ENCODE data around the gene APBA1.

The APBA1 gene

DNA sequence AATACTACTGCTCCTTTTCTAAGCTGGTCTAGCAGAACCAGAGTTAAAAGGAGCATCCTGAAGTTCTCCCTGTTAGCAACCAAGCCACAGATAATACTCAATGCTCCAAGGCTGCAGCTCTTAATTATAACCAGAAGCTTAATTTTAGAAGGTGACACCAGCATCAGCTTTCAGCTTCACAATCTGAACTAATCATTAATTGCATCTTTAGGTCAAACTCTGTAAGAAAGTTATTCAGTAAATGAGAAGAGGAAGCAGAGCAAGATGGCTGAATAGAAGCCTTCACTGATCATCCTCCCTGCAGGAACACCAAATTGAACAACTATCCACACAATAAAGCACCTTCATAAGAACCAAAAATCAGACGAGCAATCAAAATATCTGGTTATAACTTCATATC lies 38.5 kb downstream of the APBA1 start:
- Histone ChIP-seq H3K9me3 (ENCODE audit: control insufficient read depth, insufficient read depth, low read length) (no peaks in the 10 kb centered on the region), H3K4me2 (ENCODE audit: low read length) (no peak overlapping the region), H3K9me2 (replicated peaks; ENCODE audit: control insufficient read depth, low read length) (no peaks in the 10 kb centered on the region), H3K36me3 (ENCODE audit: control insufficient read depth, low read length) (no peaks in the 10 kb centered on the region), H3K27ac (ENCODE audit: low read depth, low read length) (no peak overlapping the region), H4K20me1 (ENCODE audit: control insufficient read depth, insufficient read depth, low read depth, low read length) (no peaks in the 10 kb centered on the region), H3K4me1 (ENCODE audit: control insufficient read depth, low read length) (no peaks in the 10 kb centered on the region), H3F3A (ENCODE audit: control insufficient read depth, insufficient read depth) (no peaks in the 10 kb centered on the region), H3K4me3 (ENCODE audit: low read length) (no peak overlapping the region), H3K27me3 (ENCODE audit: control insufficient read depth, low read length) (no peaks in the 10 kb centered on the region), H3K79me2 (ENCODE audit: control insufficient read depth, low read length) (no peaks in the 10 kb centered on the region)
- no peak for TF ChIP-seq EZH2phosphoT487 (IDR thresholded peaks at IDR 0.05; ENCODE audit: borderline replicate concordance, low read length)
- TF ChIP-seq, protein P1, sequence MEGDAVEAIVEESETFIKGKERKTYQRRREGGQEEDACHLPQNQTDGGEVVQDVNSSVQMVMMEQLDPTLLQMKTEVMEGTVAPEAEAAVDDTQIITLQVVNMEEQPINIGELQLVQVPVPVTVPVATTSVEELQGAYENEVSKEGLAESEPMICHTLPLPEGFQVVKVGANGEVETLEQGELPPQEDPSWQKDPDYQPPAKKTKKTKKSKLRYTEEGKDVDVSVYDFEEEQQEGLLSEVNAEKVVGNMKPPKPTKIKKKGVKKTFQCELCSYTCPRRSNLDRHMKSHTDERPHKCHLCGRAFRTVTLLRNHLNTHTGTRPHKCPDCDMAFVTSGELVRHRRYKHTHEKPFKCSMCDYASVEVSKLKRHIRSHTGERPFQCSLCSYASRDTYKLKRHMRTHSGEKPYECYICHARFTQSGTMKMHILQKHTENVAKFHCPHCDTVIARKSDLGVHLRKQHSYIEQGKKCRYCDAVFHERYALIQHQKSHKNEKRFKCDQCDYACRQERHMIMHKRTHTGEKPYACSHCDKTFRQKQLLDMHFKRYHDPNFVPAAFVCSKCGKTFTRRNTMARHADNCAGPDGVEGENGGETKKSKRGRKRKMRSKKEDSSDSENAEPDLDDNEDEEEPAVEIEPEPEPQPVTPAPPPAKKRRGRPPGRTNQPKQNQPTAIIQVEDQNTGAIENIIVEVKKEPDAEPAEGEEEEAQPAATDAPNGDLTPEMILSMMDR (IDR thresholded peaks at IDR 0.05; ENCODE audit: low read depth, low read length, poor library complexity, severe bottlenecking), result no peak

DNA sequence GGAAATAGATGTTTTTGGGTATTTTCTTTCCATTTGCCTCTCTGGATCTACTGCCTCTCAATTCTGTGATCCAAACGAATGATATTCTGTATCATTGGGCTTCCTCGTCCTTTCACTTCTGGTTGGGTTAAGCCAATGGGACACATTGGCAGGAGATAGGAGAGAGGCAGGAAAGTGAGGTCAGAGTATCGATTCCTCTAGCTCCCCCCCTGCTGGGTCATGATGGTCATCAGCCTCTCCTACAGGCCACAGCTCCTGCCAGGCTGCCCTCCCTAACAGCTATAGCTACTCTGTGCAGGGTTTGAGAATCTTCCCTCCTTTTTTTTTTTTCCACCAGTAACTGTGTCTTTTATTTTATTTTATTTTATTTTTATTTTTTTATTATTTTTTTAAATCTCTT lies 39.4 kb downstream of the APBA1 start:
- Histone ChIP-seq H4K20me1 (ENCODE audit: control insufficient read depth, insufficient read depth, low read depth, low read length) (no peaks in the 10 kb centered on the region), H3K9me3 (ENCODE audit: control insufficient read depth, insufficient read depth, low read length) (no peaks in the 10 kb centered on the region), H3K27ac (ENCODE audit: low read depth, low read length) (no peak overlapping the region), H3K9me2 (replicated peaks; ENCODE audit: control insufficient read depth, low read length) (no peaks in the 10 kb centered on the region), H3K27me3 (ENCODE audit: control insufficient read depth, low read length) (no peaks in the 10 kb centered on the region), H3K36me3 (ENCODE audit: control insufficient read depth, low read length) (no peaks in the 10 kb centered on the region), H3F3A (ENCODE audit: control insufficient read depth, insufficient read depth) (no peaks in the 10 kb centered on the region), H3K4me1 (ENCODE audit: control insufficient read depth, low read length) (no peaks in the 10 kb centered on the region), H3K79me2 (ENCODE audit: control insufficient read depth, low read length) (no peaks in the 10 kb centered on the region), H3K4me3 (ENCODE audit: low read length) (no peak overlapping the region), H3K4me2 (ENCODE audit: low read length) (no peak overlapping the region)
- TF ChIP-seq EZH2phosphoT487 (IDR thresholded peaks at IDR 0.05; ENCODE audit: borderline replicate concordance, low read length), result no peak

DNA sequence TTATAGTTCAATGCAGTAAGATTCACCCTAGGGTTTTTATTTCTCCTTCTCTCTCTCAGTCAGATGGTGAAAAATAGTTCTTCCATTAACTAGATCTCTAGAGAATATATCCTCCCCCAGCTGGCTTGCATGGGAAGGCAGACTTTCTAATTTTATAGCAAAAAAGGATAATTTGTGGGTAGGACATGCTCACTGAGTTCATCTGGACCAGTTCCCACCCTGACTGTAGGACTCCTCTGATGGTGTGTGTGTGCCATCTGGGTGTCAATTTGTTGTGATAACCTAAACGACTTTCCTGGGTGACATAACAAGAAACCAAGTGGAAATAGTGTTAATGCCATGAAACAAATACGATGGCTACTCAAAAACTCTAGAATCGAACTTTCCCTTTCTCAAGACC lies 44.9 kb downstream of the APBA1 start:
- no peaks in the 10 kb centered on the region for H3K79me2 ChIP-seq (ENCODE audit: control insufficient read depth, low read length)
- H3K36me3 ChIP-seq (ENCODE audit: control insufficient read depth, low read length), result no peaks in the 10 kb centered on the region
- H3K9me2 ChIP-seq (replicated peaks; ENCODE audit: control insufficient read depth, low read length), result no peaks in the 10 kb centered on the region
- no peak for TF ChIP-seq EZH2phosphoT487 (IDR thresholded peaks at IDR 0.05; ENCODE audit: borderline replicate concordance, low read length)
- TF ChIP-seq, protein P1 (IDR thresholded peaks at IDR 0.05; ENCODE audit: low read depth, low read length, poor library complexity, severe bottlenecking), result no peak
- no peaks in the 10 kb centered on the region for H3K4me1 ChIP-seq (ENCODE audit: control insufficient read depth, low read length)
- no peak overlapping the region for H3K4me2 ChIP-seq (ENCODE audit: low read length)
- no peaks in the 10 kb centered on the region for H3K27me3 ChIP-seq (ENCODE audit: control insufficient read depth, low read length)
- H3K4me3 ChIP-seq (ENCODE audit: low read length), result no peak overlapping the region
- no peak overlapping the region for H3K27ac ChIP-seq (ENCODE audit: low read depth, low read length)
- no peaks in the 10 kb centered on the region for H3F3A ChIP-seq (ENCODE audit: control insufficient read depth, insufficient read depth)
- H3K9me3 ChIP-seq (ENCODE audit: control insufficient read depth, insufficient read depth, low read length), result no peaks in the 10 kb centered on the region
- no peaks in the 10 kb centered on the region for H4K20me1 ChIP-seq (ENCODE audit: control insufficient read depth, insufficient read depth, low read depth, low read length)

DNA sequence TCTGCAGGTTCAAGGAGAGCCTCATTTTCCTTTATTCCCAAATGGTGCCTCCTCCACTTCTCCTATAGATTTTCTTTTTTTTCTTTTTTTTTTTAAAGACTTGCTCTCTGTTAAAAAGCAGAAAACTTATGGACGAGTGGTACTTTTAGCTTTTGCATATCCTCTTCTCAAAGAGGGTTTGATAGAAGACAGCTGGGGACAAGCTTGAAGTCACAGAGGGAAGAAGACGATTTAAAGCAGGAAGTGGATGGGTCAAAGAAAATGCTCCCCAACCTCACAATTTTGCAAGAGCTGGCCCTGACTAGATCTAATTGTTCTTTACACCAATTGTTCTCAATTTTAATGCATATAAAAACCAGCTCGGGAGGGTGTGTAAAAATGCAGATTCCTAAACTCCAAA lies 48.9 kb downstream of the APBA1 start:
- H3K4me1 ChIP-seq (ENCODE audit: control insufficient read depth, low read length), result no peaks in the 10 kb centered on the region
- no peaks in the 10 kb centered on the region for H3K36me3 ChIP-seq (ENCODE audit: control insufficient read depth, low read length)
- H3K9me3 ChIP-seq (ENCODE audit: control insufficient read depth, insufficient read depth, low read length), result no peaks in the 10 kb centered on the region
- no peak overlapping the region for H3K27ac ChIP-seq (ENCODE audit: low read depth, low read length)
- no peak overlapping the region for H3K4me3 ChIP-seq (ENCODE audit: low read length)
- no peaks in the 10 kb centered on the region for H4K20me1 ChIP-seq (ENCODE audit: control insufficient read depth, insufficient read depth, low read depth, low read length)
- no peaks in the 10 kb centered on the region for H3K9me2 ChIP-seq (replicated peaks; ENCODE audit: control insufficient read depth, low read length)
- no peak overlapping the region for H3K4me2 ChIP-seq (ENCODE audit: low read length)
- H3K79me2 ChIP-seq (ENCODE audit: control insufficient read depth, low read length), result no peaks in the 10 kb centered on the region
- H3K27me3 ChIP-seq (ENCODE audit: control insufficient read depth, low read length), result no peaks in the 10 kb centered on the region
- no peaks in the 10 kb centered on the region for H3F3A ChIP-seq (ENCODE audit: control insufficient read depth, insufficient read depth)
- TF ChIP-seq, protein P1 (IDR thresholded peaks at IDR 0.05; ENCODE audit: low read depth, low read length, poor library complexity, severe bottlenecking), result no peak
- no peak for TF ChIP-seq EZH2phosphoT487 (IDR thresholded peaks at IDR 0.05; ENCODE audit: borderline replicate concordance, low read length)
